ENCODE measurements around the gene ZNF605.

The ZNF605 gene

GRCh38 chr12:132950844-132951535 is 5.1 kb downstream of the ZNF605 start (continued):
- no peak for TF ChIP-seq TSHZ2 (CRISPR knock-in tag; IDR thresholded peaks at IDR 0.05)
- TF ChIP-seq CREB5 (CRISPR knock-in tag; IDR thresholded peaks at IDR 0.05; ENCODE audit: low read depth): no peak
- TF ChIP-seq TOX (CRISPR knock-in tag; IDR thresholded peaks at IDR 0.05; ENCODE audit: borderline replicate concordance): no peak
- TF ChIP-seq ZNF8 (CRISPR knock-in tag; IDR thresholded peaks at IDR 0.05): no peak
- no peak for TF ChIP-seq ARNTL (CRISPR knock-in tag; IDR thresholded peaks at IDR 0.05; ENCODE audit: borderline replicate concordance, low read depth)
- no peak for TF ChIP-seq ZC3H10 (CRISPR knock-in tag; IDR thresholded peaks at IDR 0.05)
- no peak for TF ChIP-seq ISL1 (CRISPR knock-in tag; IDR thresholded peaks at IDR 0.05)
- no peak for TF ChIP-seq BACH2 (CRISPR knock-in tag; IDR thresholded peaks at IDR 0.05; ENCODE audit: borderline replicate concordance)

- TF ChIP-seq CREB5 (CRISPR knock-in tag; IDR thresholded peaks at IDR 0.05; ENCODE audit: low read depth): no peak
- no peak for TF ChIP-seq ZFP3 (CRISPR knock-in tag; IDR thresholded peaks at IDR 0.05)
- TF ChIP-seq ZFP30 (CRISPR knock-in tag; IDR thresholded peaks at IDR 0.05): no peak
- TF ChIP-seq TSHZ2 (CRISPR knock-in tag; IDR thresholded peaks at IDR 0.05): no peak
- no peak for TF ChIP-seq RARB (CRISPR knock-in tag; IDR thresholded peaks at IDR 0.05)
- no peak for TF ChIP-seq ARNTL (CRISPR knock-in tag; IDR thresholded peaks at IDR 0.05; ENCODE audit: borderline replicate concordance, low read depth)
- no peak for TF ChIP-seq CSDC2 (CRISPR knock-in tag; IDR thresholded peaks at IDR 0.05)
- no peak for TF ChIP-seq GLIS3 (CRISPR knock-in tag; IDR thresholded peaks at IDR 0.05)
- TF ChIP-seq TCF4 (CRISPR knock-in tag; IDR thresholded peaks at IDR 0.05; ENCODE audit: borderline replicate concordance): no peak
- TF ChIP-seq TOX (CRISPR knock-in tag; IDR thresholded peaks at IDR 0.05; ENCODE audit: borderline replicate concordance): no peak
- no peak for ATAC-seq
These were observed 5.9 kb downstream of the ZNF605 start for GRCh38 chr12:132949936-132950837.

- no peak for ATAC-seq
- TF ChIP-seq ZFP30 (CRISPR knock-in tag; IDR thresholded peaks at IDR 0.05) (no peak), PPARA (CRISPR knock-in tag; IDR thresholded peaks at IDR 0.05; ENCODE audit: borderline replicate concordance) (no peak), ZNF70 (CRISPR knock-in tag; IDR thresholded peaks at IDR 0.05) (no peak)
These were observed 7.7 kb downstream of the ZNF605 start for GRCh38 chr12:132948146-132949066.
